SW 1271 (cell line): Measurements from ENCODE around the gene ZMIZ2.
A peak's percentile ranks its signal among the peaks of the same experiment; 100 is the strongest.
"Not testable (repeated sequence)": the region's sequence is repeated elsewhere in the genome, so short reads cannot be mapped to it uniquely, and the experiment has no call there.

Experiments
- DNase-seq, 2 experiments: peaks; one replicate each; lab custom pipeline; 2025; lab: John Stamatoyannopoulos, UW

ZMIZ2 gene

DNA sequence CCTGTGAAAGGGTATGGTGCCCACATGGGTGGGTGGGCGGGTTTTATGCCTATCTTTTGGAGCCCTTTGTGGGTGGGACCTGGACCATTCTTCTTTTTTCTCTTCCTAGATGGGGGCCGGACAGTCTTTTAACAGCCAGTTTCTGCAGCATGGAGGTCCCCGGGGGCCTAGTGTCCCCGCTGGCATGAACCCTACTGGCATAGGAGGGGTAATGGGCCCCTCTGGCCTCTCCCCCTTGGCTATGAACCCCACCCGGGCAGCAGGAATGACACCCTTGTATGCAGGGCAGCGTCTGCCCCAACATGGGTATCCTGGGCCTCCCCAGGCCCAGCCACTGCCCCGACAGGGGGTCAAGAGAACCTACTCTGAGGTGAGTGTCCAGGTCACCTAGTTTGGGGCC lies 9.1 kb downstream of the ZMIZ2 start:
- no peak for DNase-seq

DNA sequence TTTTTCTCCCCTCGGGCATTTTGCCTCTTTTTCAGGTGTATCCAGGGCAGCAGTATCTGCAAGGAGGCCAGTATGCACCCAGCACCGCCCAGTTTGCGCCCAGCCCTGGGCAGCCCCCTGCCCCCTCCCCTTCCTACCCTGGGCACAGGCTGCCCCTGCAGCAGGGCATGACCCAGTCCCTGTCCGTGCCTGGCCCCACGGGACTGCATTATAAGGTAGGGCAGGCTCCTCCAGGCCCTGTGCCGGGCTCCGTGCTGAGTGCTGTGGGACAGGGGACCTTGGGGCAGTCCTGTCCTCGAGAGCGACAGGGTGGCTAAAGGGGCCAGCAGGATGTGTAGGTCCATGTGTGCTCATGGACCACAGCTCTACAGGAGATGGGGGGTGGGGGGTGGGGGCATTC lies 10.6 kb downstream of the ZMIZ2 start:
- DNase-seq, result no peak

DNA sequence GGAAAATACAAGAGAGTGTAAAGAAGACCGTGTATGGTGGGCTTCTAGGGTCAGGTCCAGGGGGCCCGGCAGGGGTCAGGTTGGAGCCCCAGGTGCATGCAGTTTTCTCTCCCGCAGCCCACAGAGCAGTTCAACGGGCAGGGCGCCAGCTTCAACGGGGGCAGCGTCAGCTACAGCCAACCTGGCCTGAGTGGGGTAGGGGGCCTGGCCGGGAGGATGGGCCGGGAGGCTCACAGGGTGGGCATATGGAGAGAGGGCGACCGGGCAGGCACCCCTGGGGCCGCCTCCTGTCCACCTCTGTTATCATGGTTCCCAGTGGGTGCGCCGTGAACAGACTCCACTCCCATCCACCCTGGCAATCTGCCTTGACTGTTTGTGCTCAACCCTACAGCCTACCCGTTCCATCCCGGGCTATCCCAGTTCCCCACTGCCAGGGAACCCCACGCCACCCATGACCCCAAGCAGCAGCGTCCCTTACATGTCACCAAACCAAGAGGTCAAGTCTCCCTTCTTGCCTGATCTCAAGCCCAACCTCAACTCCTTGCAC lies 11.5 kb downstream of the ZMIZ2 start:
- DNase-seq, result no peak

DNA sequence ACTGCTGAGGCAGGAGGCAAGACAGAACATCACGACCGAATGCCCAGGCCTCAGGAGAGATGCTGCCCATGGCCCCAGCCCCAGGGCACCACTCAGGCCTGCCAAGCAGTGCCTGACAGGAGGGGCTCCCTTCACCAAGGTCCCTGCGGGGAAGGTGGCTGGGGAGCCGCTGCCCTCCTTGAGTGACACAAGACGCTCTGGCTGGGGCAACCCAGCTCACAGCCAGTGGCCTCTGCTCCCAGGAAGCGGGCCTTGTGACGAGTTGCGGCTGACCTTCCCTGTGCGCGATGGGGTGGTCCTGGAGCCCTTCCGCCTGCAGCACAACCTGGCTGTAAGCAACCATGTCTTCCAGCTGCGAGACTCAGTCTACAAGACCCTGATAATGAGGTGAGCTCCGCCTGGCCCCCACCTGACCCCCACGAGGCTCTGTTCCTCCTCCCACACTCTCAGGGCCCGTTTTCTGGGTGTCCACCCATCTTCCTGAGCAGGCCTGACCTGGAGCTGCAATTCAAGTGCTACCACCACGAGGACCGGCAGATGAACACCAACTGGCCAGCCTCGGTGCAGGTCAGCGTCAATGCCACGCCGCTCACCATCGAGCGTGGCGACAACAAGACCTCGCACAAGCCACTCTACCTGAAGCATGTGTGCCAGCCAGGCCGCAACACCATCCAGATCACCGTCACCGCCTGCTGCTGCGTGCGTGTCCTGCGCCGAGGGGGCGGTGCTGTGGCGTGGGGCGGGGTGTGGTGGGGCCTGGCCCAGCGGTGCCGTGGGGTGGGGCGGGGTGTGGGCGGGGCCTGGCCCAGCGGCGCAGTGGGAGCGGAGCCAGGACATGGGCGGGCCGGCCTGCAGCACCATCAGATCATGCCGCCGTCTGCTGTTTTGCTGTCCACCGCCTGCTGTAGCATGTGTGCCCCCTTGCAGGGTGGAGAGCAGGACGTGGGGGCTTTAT lies 12.8 kb downstream of the ZMIZ2 start:
- DNase-seq, result no peak

DNA sequence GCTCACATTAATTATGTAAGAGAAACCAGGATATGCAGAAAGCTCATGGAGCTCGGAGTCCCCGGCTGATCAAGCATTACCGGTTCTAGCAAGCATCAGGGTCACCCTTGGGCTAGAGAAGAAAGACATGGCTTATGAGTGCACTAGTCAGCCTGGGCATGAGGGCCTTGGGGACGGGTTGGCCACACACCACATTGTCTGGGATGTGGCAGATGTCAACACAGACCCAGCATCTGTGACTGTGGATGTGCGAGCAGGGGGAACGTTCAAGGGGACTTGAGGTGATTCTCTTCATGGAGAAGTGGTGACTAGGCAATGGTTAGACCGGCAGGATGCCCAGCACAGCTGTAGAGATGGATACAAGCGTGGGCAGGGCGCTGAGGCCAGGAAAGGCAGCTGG lies 13.7 kb downstream of the ZMIZ2 start:
- DNase-seq, result no peak

DNA sequence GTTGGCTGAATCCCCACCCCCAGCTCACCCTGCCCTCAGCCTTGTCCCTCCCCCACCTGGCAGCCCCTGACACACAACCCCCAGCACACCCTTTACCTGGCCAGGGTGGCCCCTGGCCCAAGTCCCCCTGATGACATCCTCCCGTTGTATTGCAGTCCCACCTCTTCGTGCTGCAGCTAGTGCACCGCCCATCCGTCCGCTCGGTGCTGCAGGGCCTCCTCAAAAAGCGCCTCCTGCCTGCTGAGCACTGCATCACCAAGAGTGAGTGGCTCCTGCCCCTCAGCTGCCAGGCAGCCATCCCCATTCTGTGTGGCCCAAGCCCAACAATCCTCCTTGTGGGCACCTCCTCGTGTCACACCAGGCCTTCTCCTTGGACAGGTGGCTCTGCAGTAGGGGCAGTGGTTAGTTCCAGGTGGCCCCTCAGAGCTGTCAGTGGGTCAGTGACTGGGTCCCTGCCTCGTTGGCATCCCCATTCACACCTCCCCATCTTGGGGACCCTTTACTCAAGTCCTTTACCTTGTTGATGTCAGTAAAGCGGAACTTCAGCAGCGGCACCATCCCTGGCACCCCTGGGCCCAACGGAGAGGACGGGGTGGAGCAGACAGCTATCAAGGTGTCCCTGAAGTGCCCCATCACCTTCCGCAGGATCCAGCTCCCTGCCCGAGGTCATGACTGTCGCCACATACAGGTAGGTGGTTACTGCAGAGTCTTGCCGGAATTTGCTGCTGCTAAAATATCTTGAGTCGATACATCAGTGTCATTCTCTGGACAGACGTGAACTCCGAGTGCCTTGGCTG lies 14.3 kb downstream of the ZMIZ2 start:
- no peak for DNase-seq

DNA sequence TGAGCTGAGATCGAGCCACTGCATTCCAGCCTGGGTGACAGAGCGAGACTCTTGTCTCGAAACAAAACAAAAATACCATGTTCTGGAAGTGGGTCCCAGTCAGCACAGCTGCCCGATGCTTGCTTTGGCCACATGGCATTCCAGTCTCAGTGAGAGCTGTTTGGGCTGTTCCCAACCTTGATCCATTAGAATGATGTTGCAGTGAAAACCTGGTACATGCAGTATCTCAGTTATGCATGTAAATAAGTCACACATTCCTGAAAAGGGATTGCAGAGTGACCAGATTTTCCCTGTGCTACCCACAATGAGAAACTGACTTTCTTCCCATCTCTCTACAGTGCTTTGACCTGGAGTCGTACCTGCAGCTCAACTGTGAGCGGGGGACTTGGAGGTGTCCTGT lies 15.4 kb downstream of the ZMIZ2 start:
- no peak for DNase-seq

DNA sequence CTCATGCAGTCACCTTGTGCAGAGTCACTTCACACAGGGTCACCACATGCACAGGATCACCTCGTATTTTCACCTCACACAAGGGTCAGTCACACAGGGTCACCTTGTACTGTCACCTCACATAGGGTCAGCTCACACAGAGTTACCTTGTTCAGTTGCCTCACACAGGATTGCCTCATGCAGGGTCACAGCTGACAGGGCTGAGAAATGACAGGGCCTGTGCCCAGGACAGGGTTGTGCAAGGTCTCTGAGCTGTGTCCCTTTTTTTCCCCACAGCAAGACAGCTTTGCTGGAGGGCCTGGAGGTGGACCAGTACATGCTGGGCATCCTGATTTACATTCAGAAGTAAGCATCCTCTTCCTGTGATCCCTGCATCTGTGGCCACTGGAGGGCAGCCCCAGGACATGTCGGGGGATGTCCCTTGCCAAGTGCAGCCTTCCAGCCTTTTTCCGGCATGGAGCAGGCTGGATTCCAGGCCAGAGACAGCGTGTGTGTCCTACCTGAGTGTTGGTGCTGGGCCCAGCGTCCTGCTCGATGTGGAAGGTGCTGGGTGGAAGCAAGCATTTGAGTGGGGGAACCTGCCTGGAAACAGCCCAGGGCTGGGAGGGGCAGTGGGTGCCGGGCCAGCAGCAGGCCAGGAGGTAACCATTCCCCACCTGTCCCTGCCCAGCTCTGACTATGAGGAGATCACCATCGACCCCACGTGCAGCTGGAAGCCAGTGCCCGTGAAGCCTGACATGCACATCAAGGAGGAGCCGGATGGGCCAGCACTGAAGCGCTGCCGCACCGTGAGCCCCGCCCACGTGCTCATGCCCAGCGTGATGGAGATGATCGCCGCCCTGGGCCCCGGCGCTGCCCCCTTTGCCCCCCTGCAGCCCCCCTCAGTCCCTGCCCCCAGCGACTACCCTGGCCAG lies 16.3 kb downstream of the ZMIZ2 start:
- no peak for DNase-seq

DNA sequence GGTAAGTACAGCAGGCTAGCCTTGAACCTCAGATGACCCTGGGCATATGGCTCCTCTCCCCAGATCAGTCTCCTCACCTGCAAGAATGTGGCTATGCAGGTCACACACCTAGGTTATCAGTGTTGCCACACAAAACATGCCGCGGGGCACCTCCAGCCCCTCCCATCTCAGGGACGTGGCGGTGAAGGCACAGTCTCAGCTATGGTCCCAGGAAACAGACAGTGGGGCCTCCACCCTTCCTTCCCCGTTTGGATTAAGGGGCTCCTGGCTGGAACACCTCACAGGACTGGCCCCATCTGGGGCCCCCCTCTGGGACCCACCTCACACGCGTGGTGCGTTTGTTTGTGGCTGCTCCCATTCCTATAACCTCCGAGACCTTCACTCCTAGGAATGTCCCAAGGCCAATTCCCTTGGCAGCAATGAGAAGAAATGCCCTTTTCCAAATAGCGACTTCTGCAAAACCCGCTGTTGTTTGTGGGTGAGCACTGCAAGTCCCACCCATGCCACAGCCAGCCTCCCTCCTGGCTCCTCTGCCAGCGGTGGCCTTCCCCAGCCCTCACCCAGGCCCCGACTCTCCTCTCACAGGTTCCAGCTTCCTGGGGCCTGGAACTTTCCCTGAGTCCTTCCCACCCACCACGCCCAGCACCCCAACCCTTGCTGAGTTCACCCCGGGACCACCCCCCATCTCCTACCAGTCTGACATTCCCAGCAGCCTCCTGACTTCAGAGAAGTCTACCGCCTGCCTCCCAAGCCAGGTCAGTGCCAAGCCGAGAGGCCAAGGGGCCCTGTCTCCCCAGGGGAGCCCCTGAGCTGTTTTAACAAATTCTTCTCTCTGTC lies 17.1 kb downstream of the ZMIZ2 start:
- DNase-seq, result no peak

DNA sequence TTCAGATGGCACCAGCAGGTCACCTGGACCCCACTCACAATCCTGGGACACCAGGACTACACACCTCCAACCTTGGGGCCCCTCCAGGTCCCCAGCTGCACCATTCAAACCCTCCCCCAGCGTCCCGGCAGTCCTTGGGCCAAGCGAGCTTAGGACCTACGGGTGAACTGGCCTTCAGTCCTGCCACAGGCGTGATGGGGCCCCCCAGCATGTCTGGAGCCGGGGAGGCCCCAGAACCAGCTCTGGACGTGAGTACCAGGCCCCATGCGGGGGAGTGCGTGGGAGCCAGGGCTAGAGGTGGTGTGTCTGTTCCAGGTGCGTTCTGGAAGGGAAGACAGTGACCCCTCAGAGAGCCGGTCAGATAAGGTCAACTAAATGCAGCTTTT lies 17.8 kb downstream of the ZMIZ2 start:
- DNase-seq, result no peak

DNA sequence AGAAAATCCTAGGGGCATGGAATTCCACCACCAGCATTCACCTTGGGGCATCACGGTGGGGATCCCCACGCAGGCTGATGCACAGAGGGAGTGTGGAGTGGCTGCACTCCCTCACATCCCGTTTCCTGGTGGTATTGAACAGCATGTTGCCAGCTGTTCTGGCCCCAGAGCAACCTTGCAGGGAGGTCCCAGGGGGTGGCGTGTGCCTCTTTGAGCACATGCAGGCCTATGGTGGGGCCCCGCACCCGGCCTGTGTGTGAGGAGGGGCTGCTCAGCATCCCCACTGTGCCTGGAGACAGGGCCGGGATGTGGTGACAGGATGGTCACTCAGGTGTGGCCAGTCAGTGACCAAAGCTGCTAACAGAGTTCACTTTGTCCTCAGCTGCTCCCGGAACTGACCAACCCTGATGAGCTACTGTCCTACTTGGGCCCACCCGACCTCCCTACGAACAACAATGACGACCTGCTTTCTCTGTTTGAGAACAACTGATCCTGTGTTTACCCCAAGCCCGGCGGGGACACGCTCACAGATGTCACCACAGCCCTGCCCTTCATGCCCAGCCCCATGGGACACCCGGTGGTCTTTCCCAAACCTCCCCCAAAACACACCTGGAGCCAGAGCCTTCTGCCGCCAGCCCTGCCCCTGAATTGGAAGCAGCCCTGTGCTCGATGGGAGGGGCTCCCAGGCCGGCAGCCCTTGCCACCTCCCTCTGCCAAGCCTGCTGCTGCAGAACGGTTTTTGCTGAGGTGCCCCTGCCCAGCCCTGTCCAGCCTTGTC lies 18.7 kb downstream of the ZMIZ2 start:
- no peak for DNase-seq

DNA sequence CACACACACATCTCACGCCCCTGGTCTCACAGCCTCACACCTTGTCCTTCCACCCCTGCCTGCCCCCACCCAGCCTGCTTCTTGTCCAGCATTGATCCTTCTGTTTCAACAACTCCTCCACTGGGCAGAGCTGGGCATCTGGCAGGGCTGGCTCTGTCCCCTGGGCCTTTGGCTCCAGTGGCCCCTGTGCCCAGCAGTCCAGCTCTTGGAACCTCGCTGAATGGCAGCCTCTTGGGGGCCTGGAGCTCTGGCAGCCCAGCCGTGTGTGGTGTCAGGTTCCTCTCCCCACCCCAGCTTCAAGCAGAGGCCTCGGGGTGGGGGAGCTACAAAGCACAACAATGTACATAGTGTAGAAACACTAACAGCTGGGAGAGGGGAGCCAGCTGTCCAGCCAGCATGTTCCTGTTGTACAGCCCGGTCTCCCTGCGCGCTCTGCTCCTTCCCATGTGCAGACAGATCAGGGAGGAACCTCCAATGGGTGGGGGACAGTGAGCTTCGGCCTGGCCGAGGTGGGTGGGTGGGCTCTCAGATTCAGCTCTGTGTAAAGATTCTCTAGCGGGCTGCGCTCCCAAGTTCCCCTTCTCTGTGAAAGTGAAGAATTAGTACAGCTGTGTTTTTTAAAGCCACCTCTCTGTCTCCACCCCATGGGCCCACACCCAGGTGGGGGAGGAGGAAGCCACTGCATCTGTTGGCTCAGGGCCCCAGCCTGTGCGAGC lies 19.4 kb downstream of the ZMIZ2 start:
- no peak for DNase-seq

DNA sequence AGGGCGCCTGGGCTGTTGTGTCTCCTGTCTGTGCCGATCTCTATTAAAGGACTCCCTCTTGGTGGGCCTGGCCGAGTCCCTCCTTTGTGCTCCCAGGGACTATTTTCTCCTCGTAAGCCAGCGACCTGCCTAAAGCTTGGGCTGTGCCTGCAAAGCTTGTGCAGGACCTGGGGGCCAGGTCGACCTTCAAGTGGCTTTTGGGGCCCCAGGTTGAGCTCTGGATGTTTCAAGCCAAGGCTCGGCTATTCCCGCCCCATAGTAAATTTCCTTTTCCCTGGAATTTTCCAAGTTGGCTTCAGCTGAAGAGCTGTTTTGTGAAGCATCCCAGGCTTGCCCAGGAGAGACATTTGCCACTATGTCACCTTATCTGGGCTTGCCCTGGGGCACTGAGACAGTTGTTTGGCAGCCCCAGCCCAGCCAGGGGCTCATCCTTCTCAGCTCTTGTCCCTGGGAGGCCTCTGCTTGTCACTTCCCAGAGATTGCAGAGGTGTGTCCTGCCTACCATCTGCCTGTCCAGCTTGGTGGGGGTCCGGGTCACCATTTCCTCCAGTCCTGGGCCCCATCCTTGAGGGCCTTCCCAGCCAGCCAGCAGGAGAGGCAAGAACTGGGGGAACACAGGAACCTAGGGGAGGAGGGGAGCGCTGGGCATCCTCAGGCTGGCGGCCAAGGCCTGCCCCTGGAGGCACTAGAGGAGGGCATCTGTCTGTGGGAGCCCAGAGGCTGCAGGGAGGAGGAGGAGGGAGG lies 20.2 kb downstream of the ZMIZ2 start:
- no peak for DNase-seq

DNA sequence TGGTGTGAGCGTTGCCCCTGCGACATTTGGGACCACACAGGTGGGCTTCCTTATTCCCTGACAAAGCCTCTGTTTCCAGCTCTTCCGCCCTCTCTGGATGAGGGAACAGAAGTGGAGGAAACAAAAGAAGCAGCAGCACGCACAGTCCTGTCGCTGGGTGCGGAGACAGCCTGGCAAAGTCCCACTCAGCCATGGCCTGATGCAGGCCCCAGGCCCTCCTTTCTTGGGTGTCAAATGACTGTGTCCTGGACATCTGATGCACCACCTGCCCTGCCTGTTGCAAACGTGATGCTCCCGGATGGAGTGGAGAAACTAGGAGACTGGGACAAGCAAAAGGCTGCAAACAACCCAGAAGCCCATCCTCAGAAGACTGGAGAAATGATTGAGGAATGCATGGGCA lies 20.7 kb downstream of the ZMIZ2 start:
- DNase-seq, result no peak

DNA sequence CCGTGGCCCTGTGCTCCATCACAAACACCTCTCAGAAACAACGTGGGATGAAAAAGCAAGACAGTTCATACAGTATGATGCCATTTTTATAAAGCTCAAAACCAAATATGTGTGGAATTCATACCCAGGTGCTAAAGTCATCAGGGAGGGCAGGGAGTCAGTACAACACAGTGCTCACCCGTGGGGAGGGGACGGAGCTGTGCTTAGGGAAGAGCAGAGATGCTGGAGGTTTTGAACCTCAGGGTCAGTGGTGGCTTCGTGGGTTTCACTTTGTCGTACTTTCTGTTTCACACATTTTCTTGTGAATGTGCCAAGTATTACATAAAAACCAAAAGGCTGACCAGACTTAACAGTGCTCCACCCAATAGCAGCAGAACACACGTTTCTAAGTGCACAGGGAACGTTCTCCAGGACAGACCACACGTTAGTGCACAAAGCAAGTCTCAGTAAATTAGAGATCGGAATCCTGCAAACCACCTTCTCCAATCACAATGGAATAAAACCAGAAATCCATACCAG lies 21.2 kb downstream of the ZMIZ2 start:
- peak in 1 of 2 experiments; percentile 30 for DNase-seq

DNA sequence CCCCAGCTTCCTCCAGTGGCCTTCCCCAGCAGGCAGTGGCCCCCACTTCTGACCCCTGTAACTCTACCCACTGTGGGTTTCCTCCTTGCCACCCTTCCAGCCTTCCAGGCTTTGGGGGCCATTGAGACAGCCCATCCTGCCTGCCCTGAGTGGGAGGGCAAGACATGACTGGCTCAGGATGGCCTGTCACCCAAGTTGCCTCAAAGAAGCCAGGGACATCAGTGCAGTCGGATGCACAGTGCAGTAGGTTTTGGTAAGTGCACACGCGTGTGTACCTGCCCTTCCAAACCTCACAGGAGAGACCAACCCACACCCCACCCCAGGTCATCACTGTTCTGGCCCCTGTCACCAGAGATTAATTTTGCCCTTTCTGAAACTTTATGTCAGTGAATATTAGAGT lies 22.7 kb downstream of the ZMIZ2 start:
- DNase-seq, result no peak

DNA sequence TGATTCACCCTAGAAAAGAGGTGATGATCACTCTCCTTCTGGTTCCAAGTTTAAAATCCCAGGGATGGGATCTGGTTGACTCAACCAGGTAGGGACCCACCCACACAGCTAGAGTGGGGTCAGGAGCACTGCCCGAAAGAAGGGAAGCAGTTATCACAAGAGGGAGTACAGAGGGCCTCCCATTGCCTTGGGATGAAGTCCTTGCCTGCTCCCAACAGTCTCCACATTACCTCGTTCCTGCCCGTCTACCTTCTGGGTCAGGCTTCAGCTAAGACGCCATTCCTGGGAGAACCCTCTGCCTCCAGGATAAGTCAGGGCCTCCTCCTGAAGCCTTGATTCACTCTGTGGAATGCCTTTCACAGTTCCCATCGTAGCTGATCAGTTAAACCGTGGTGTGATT lies 23.8 kb downstream of the ZMIZ2 start:
- DNase-seq, result no peak

DNA sequence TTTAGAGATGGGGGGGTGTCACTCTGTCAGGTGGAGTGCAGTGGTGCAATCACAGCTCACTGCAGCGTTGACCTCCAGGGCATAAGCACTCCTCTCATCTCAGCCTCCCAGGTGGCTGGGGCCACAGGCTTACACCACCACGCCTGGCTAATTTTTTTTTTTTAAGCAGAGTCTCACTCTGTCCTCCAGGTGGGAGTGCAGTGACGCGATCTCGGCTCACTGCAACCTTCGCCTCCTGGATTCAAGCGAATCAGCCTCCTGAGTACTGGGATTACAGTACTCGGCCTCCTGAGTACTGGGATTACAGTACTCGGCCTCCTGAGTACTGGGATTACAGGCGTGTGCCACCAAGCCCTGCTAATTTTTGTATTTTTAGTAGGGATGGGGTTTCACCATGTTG lies 24.2 kb downstream of the ZMIZ2 start:
- DNase-seq, result no peak

DNA sequence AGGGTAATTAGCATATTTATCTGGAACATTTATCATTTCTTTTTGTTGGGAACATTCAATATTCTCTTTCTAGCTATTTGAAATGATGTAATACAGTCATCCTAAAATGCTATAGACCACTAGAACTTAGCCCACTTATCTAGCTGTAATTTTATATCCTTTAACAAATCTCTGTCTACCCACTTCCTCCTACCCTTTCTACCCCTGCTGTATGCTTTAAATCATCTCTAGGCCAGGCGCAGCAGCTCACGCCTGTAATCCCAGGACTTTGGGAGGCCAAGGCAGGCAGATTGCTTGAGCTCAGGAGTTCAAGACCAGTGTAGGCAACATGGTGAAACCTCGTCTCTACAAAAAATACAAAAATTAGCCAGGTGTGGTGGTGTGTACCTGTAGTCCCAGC lies 25.8 kb downstream of the ZMIZ2 start:
- not testable (repeated sequence) for DNase-seq
